ENCODE results near the gene SOX12.
"Not testable (repeated sequence)": the region's sequence is repeated elsewhere in the genome, so short reads cannot be mapped to it uniquely, and the experiment has no call there.

GRCh38 chr20:377578-377977 is 52.2 kb downstream of the SOX12 start:
- not testable (repeated sequence) for TF ChIP-seq POLR2A (IDR thresholded peaks at IDR 0.05)
- TF ChIP-seq, protein P1, sequence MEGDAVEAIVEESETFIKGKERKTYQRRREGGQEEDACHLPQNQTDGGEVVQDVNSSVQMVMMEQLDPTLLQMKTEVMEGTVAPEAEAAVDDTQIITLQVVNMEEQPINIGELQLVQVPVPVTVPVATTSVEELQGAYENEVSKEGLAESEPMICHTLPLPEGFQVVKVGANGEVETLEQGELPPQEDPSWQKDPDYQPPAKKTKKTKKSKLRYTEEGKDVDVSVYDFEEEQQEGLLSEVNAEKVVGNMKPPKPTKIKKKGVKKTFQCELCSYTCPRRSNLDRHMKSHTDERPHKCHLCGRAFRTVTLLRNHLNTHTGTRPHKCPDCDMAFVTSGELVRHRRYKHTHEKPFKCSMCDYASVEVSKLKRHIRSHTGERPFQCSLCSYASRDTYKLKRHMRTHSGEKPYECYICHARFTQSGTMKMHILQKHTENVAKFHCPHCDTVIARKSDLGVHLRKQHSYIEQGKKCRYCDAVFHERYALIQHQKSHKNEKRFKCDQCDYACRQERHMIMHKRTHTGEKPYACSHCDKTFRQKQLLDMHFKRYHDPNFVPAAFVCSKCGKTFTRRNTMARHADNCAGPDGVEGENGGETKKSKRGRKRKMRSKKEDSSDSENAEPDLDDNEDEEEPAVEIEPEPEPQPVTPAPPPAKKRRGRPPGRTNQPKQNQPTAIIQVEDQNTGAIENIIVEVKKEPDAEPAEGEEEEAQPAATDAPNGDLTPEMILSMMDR (IDR thresholded peaks at IDR 0.05) = not testable (repeated sequence)

All from uterus (tissue), 2 donors.